Retinal pigment epithelial cell (primary cell): ENCODE measurements around the gene SAPCD2.

Source experiments
- DNase-seq: peaks from one replicate; pipeline ENCODE4 v3.0.0-alpha.2; 2010; ENCODE audit warnings: low read depth
- H3K4me3 ChIP-seq: 2 replicates; pipeline ENCODE4 v1.5.1; 2011; ENCODE audit warnings: mild to moderate bottlenecking, low read length, control low read depth, moderate library complexity
- TF ChIP-seq, protein P1 (sequence below): conservative IDR thresholded peaks from 2 replicates; pipeline ENCODE4 v1.5.1; 2011; ENCODE audit warnings: low read depth, low read length, control low read depth, inconsistent platforms

Gene SAPCD2

GRCh38 chr9:137053944-137054931 is 16.1 kb downstream of the SAPCD2 start, which contains the start of gene ENTPD2:
Gene ENTPD2, minus strand, starts transcription at chr9:137054061. Its CDS starts 64 bp downstream, at chr9:137053997.
- DNase-seq: no peak
- TF ChIP-seq, protein P1, sequence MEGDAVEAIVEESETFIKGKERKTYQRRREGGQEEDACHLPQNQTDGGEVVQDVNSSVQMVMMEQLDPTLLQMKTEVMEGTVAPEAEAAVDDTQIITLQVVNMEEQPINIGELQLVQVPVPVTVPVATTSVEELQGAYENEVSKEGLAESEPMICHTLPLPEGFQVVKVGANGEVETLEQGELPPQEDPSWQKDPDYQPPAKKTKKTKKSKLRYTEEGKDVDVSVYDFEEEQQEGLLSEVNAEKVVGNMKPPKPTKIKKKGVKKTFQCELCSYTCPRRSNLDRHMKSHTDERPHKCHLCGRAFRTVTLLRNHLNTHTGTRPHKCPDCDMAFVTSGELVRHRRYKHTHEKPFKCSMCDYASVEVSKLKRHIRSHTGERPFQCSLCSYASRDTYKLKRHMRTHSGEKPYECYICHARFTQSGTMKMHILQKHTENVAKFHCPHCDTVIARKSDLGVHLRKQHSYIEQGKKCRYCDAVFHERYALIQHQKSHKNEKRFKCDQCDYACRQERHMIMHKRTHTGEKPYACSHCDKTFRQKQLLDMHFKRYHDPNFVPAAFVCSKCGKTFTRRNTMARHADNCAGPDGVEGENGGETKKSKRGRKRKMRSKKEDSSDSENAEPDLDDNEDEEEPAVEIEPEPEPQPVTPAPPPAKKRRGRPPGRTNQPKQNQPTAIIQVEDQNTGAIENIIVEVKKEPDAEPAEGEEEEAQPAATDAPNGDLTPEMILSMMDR: no peak
- no peak within 1 kb of the TSS for H3K4me3 ChIP-seq

DNA sequence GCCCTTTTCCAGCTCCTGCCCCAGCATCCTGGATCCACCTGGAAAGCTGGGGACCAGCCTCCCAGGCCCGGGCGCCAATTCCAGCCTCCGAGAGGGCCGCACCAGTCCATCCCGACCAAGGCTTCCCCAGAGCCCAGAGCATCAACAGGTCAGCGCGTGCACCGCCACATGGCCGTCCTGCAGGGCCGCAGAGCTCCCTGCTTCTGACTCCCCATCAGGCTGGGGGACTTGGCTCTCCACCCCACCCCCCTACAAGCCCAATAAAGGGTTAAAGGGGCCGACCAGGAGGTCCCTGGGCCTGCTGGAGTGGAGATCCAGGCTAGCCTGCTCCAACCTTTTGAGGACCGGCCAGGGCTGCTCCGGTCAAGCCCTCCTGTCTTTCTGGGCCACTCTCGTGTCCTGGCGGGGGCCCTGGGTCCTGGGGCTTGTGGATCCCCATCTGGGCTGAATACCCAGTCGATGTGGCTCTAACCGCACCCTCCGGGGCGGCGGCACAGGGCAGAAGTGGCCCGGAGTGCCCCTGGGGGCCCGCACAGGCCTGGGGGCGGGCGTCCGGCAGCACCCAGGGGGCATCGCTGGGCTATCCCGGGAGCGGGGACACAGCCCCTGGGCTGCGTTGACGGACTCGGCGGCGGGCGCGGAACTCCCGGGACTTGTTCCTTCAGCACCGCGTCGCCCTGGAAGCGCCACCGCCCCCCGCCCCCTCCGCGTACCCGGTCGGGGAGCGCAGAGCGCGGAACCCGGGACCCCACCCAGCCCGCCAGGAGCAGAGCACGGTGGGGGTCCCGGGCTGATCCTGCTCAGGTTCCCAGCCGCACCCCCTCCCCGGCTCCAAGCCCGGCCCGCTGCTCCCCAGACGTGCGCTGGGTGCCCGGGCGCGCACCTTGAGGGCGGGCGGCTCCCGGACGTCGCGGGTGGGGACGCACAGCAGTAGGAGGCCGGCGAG is 17.1 kb downstream of the SAPCD2 start:
- DNase-seq: no peak
- H3K4me3 ChIP-seq: no peak overlapping the region
- TF ChIP-seq, protein P1: no peak

GRCh38 chr9:137052293-137052692 is 18.1 kb downstream of the SAPCD2 start:
- no peak for DNase-seq
- TF ChIP-seq, protein P1: no peak

DNA sequence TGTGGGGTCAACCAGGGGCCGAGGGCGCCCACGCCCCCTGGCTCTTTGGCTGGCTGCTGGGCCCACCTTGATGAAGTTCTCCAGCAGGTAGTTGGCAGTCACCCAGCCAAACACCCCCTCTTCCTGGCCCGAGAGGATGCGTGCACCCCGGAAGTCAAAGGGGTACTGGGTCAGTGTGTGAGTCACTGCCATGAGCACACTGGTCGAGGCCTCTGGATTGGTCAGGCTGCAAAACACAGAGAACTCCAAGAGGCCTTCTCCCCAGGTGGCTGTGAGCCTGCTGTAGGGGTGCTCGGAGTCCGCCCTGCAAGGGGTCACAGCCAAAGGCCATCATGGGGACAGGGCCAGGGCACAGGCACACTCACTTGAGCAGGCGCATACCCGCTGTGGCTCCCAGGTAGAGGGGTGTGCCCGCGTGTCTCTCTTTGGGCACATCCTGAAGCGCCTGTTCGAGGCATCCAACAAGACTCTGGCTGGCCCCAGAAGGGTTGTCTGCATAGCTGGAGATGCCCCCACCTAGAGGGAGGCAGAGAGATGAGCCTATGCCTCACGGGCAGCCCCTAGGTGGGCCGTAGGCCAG is 19.1 kb downstream of the SAPCD2 start:
- H3K4me3 ChIP-seq: no peak overlapping the region
- TF ChIP-seq, protein P1: no peak
- no peak for DNase-seq

More at GRCh38 chr9:137052293-137052692, 18.1 kb downstream of the SAPCD2 start:
- H3K4me3 ChIP-seq: no peak overlapping the region

- TF ChIP-seq, protein P1: no peak
- no peak for DNase-seq
- no peak overlapping the region for H3K4me3 ChIP-seq
Measured at GRCh38 chr9:137050570-137050969, 19.8 kb downstream of the SAPCD2 start.

DNA sequence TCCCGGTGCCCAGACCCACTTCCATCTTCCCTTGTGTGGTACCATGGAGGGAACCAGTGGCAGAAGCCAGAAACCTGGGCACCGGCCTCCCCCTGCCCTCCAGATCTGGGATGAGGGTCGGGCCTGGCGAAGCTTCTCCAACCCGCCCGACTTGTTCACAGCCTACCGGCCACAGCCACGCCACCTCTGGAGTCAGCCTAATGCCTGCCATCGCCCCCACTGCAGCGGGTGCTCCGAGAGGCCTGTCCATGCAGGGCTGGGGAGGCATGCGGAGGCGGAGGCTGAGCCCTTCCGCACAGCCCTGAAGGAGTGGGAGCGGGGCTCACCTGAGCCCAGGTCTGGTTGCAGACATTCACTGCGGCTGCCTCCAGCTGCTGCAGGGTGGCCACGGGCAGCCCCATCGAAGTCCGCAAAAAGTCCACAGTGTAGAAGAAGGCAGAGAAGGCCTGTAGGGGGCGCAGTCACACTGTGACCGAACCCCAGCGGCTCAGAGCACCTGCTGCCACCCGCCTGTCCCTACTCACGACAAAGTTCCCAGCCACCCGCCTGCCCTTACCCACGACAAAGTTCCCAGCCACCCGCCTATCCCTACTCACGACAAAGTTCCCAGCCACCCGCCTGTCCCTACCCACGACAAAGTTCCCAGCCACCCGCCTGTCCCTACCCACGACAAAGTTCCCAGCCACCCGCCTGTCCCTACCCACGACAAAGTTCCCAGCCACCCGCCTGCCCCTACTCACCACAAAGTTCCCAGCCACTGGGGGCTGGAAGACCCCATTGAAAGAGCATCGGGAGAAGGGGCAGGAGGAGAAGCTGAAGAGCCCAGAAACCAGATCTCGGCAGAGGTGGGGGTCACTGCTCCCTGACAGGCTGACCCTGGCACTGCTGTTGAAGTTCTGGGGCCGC is 20.6 kb downstream of the SAPCD2 start:
- no peak for DNase-seq
- TF ChIP-seq, protein P1: peak; percentile 66
- H3K4me3 ChIP-seq: no peak overlapping the region
